MCF 10A (cell line): ENCODE measurements around the gene ZDHHC18. TPM values are rescaled to one million over a fixed set of nuclear protein-coding genes. Genes with fewer than 3 reads are reported as not detected.

ENCODE experiments used
- BruUV-seq: library from RNA; stranded (reverse); fragments of 400-500 nt; replicated peaks from 2 replicates; lab custom pipeline; 2021; lab: Mats Ljungman, UMichigan
- CTCF ChIA-PET: fragments of 300-600 bp; sonication (Branson Sonifier 250); formaldehyde crosslinking; extraction: SDS; loops from one replicate; lab custom pipeline; 2021; ENCODE audit warnings: antibody characterized with exemption, inconsistent platforms; lab: Yijun Ruan, JAX
- POLR2A ChIA-PET: fragments of 300-600, 350-650 bp; sonication (Branson Sonifier 250); formaldehyde crosslinking; extraction: SDS; loops from one replicate; lab custom pipeline; 2020; ENCODE audit warnings: antibody characterized with exemption, inconsistent platforms; lab: Yijun Ruan, JAX
- DNase-seq: peaks from one replicate; pipeline ENCODE4 v3.0.0-alpha.2; 2018; ENCODE audit not compliant: unreplicated experiment
- H3K27ac Mint-ChIP-seq: one replicate; pipeline ENCODE4 v1.8.0; 2022; ENCODE audit warnings: mild to moderate bottlenecking, low read depth, mixed read lengths; ENCODE audit not compliant: unreplicated experiment
- H3K27me3 Mint-ChIP-seq: one replicate; pipeline ENCODE4 v1.8.0; 2022; ENCODE audit warnings: mixed read lengths; ENCODE audit not compliant: insufficient read depth, unreplicated experiment
- H3K36me3 Mint-ChIP-seq: one replicate; pipeline ENCODE4 v1.8.0; 2022; ENCODE audit warnings: mild to moderate bottlenecking, moderate library complexity, mixed read lengths; ENCODE audit not compliant: insufficient read depth, unreplicated experiment
- H3K4me1 Mint-ChIP-seq: one replicate; pipeline ENCODE4 v1.8.0; 2022; ENCODE audit warnings: mixed read lengths; ENCODE audit not compliant: insufficient read depth, unreplicated experiment
- H3K4me3 Mint-ChIP-seq: one replicate; pipeline ENCODE4 v1.8.0; 2022; ENCODE audit warnings: mild to moderate bottlenecking, moderate library complexity, mixed read lengths; ENCODE audit not compliant: unreplicated experiment
- H3K9me3 Mint-ChIP-seq: one replicate; pipeline ENCODE4 v1.8.0; 2022; ENCODE audit warnings: mixed read lengths; ENCODE audit not compliant: unreplicated experiment
- CTCF ChIP-seq: fragments of 200-600 bp; IDR thresholded peaks from one replicate; pipeline ENCODE4 v1.8.0; 2022; ENCODE audit warnings: antibody characterized with exemption, mild to moderate bottlenecking; ENCODE audit not compliant: unreplicated experiment
- intact Hi-C: fragments of 100-400 bp; cut with micrococcal nuclease; formaldehyde crosslinking; loops from 2 replicates; pipeline ENCODE4 v1.14.1; 2022
- total RNA-seq: library from RNA; stranded (reverse); gene quantifications from 2 replicates; pipeline ENCODE4 v1.2.3, GENCODE V29; 2022

ZDHHC18 gene
- total RNA-seq, 1 experiment from 2014 or later: 14.0 TPM

- no TSS peak for BruUV-seq
- no peak overlapping the region for H3K4me3 Mint-ChIP-seq
- no peak overlapping the region for H3K27ac Mint-ChIP-seq
- intact Hi-C loops: no loop called here
- H3K9me3 Mint-ChIP-seq: no peaks in the 10 kb centered on the region
- TF ChIP-seq CTCF: no peak
- POLR2A ChIA-PET: interaction anchor here (0.7 to 3.2 kb wide), 8 partner anchors 12 to 116 kb away, joined by 3 to 12 read pairs (median 4); partner anchors contain the start of gene GPATCH3
- CTCF ChIA-PET: interaction anchor here (0.6 to 1.6 kb wide), 3 partner anchors 38 to 179 kb away, joined by 3 to 5 read pairs (median 3); no protein-coding TSS in a partner anchor
- H3K27me3 Mint-ChIP-seq: no peaks in the 10 kb centered on the region
- peaks cover 49% of the 10 kb centered on the region for H3K4me1 Mint-ChIP-seq
- peaks cover 43% of the 10 kb centered on the region for H3K36me3 Mint-ChIP-seq
- peak; percentile 75 for DNase-seq
These were observed 42.2 kb upstream of the ZDHHC18 start for GRCh38 chr1:26784023-26784871.

- POLR2A ChIA-PET: interaction anchor here (0.5 to 3.2 kb wide), 7 partner anchors 19 to 108 kb away, joined by 3 to 12 read pairs (median 4); partner anchors contain the start of gene GPN2
- CTCF ChIA-PET: interaction anchor here (0.6 to 1.6 kb wide), 5 partner anchors 27 to 191 kb away, joined by 3 to 5 read pairs (median 3); no protein-coding TSS in a partner anchor
- Mint-ChIP-seq H3K36me3 (peaks cover 37% of the 10 kb centered on the region), H3K4me1 (peaks cover 52% of the 10 kb centered on the region), H3K27ac (peak overlapping the region; percentile 44), H3K27me3 (no peaks in the 10 kb centered on the region), H3K9me3 (no peaks in the 10 kb centered on the region), H3K4me3 (no peak overlapping the region)
- no peak for DNase-seq
- TF ChIP-seq CTCF: no peak
- intact Hi-C loops: no loop called here
- BruUV-seq: no TSS peak
These were observed 41.6 kb upstream of the ZDHHC18 start for GRCh38 chr1:26784886-26785285.

- DNase-seq: no peak
- intact Hi-C loops: no loop called here
- Mint-ChIP-seq H3K27me3 (no peaks in the 10 kb centered on the region), H3K4me1 (peaks cover 52% of the 10 kb centered on the region), H3K9me3 (no peaks in the 10 kb centered on the region), H3K27ac (peak overlapping the region; percentile 100), H3K36me3 (peaks cover 28% of the 10 kb centered on the region), H3K4me3 (no peak overlapping the region)
- ChIA-PET CTCF (interaction anchor here (0.7 to 7.1 kb wide), 9 partner anchors 14 to 1357 kb away, joined by 3 to 63 read pairs (median 3); no protein-coding TSS in a partner anchor), POLR2A (interaction anchor here (0.6 to 5.2 kb wide), 8 partner anchors 9 to 109 kb away, joined by 3 to 109 read pairs (median 8); partner anchors contain the start of gene GPN2)
- TF ChIP-seq CTCF: no peak
- no TSS peak for BruUV-seq
These were observed 40.7 kb upstream of the ZDHHC18 start for GRCh38 chr1:26785611-26786436.
